H9 (cell line): ENCODE data around the gene CDCA7L. TPM values are rescaled to one million over a fixed set of nuclear protein-coding genes. Genes with fewer than 3 reads are reported as not detected.

ENCODE experiments used
- DNase-seq: peaks from one replicate; pipeline ENCODE4 v3.0.0-alpha.2; 2017
- H2AFZ ChIP-seq: one replicate; pipeline ENCODE4 v1.6.1; 2013; ENCODE audit warnings: mild to moderate bottlenecking, low read length, control low read depth, moderate library complexity
- H2AK5ac ChIP-seq: 2 replicates; pipeline ENCODE4 v1.6.1; 2013; ENCODE audit warnings: low read length, control low read depth, mixed read lengths; ENCODE audit not compliant: insufficient read length
- H2BK120ac ChIP-seq: one replicate; pipeline ENCODE4 v1.6.1; 2013; ENCODE audit warnings: low read depth, mild to moderate bottlenecking, low read length, control low read depth, inconsistent platforms; ENCODE audit not compliant: poor library complexity, severe bottlenecking
- H2BK12ac ChIP-seq: 2 replicates; pipeline ENCODE4 v1.6.1; 2013; ENCODE audit warnings: low read length, control low read depth, mixed read lengths, low read depth; ENCODE audit not compliant: insufficient read length
- H2BK15ac ChIP-seq: 2 replicates; pipeline ENCODE4 v1.6.1; 2013; ENCODE audit warnings: low read depth, low read length, control low read depth
- H2BK20ac ChIP-seq: one replicate; pipeline ENCODE4 v1.6.1; 2013; ENCODE audit warnings: low read depth, mild to moderate bottlenecking, low read length, control low read depth, inconsistent platforms; ENCODE audit not compliant: poor library complexity, severe bottlenecking
- H2BK5ac ChIP-seq: 2 replicates; pipeline ENCODE4 v1.6.1; 2013; ENCODE audit warnings: low read length, control low read depth, mixed read lengths; ENCODE audit not compliant: insufficient read length
- H3K14ac ChIP-seq: 2 replicates; pipeline ENCODE4 v1.6.1; 2013; ENCODE audit warnings: low read length, control low read depth; ENCODE audit not compliant: insufficient read depth
- H3K18ac ChIP-seq: 2 replicates; pipeline ENCODE4 v1.6.1; 2013; ENCODE audit warnings: low read depth, mild to moderate bottlenecking, mixed read lengths, low read length, control low read depth; ENCODE audit not compliant: insufficient read length
- H3K23ac ChIP-seq: 2 replicates; pipeline ENCODE4 v1.6.1; 2013; ENCODE audit warnings: low read length, control low read depth, mixed read lengths, low read depth; ENCODE audit not compliant: insufficient read length
- H3K23me2 ChIP-seq: 2 replicates; pipeline ENCODE4 v1.6.1; 2013; ENCODE audit warnings: low read depth, mild to moderate bottlenecking, mixed read lengths, low read length, control low read depth; ENCODE audit not compliant: insufficient read length, poor library complexity, severe bottlenecking
- H3K27ac ChIP-seq: 2 replicates; pipeline ENCODE4 v1.5.1; 2013; ENCODE audit warnings: low read length, control low read depth, mixed read lengths, low read depth; ENCODE audit not compliant: insufficient read length
- H3K27me3 ChIP-seq: 2 replicates; pipeline ENCODE4 v1.6.1; 2013; ENCODE audit warnings: low read length, control low read depth, inconsistent platforms; ENCODE audit not compliant: insufficient read depth
- H3K4ac ChIP-seq: 2 replicates; pipeline ENCODE4 v1.6.1; 2013; ENCODE audit warnings: low read depth, mild to moderate bottlenecking, control low read depth, inconsistent platforms, low read length, moderate library complexity
- H3K4me1 ChIP-seq: 2 replicates; pipeline ENCODE4 v1.6.1; 2013; ENCODE audit warnings: low read length, control low read depth, inconsistent platforms; ENCODE audit not compliant: insufficient read depth
- H3K4me2 ChIP-seq: 2 replicates; pipeline ENCODE4 v1.6.1; 2013; ENCODE audit warnings: low read length, control low read depth, mixed read lengths; ENCODE audit not compliant: insufficient read length, insufficient read depth
- H3K56ac ChIP-seq: 2 replicates; pipeline ENCODE4 v1.6.1; 2013; ENCODE audit warnings: low read depth, mild to moderate bottlenecking, mixed read lengths, low read length, control low read depth; ENCODE audit not compliant: insufficient read length
- H3K79me1 ChIP-seq: 2 replicates; pipeline ENCODE4 v1.6.1; 2013; ENCODE audit warnings: low read depth, mild to moderate bottlenecking, moderate library complexity, low read length, control low read depth, inconsistent platforms; ENCODE audit not compliant: insufficient read depth, poor library complexity, severe bottlenecking
- H3K79me2 ChIP-seq: 2 replicates; pipeline ENCODE4 v1.6.1; 2013; ENCODE audit warnings: low read length, control low read depth, inconsistent platforms; ENCODE audit not compliant: insufficient read depth
- H3K9ac ChIP-seq: 2 replicates; pipeline ENCODE4 v1.6.1; 2013; ENCODE audit warnings: low read length, control low read depth, mixed read lengths; ENCODE audit not compliant: insufficient read length; ENCODE audit errors: extremely low read depth
- H3K9me3 ChIP-seq: one replicate; pipeline ENCODE4 v1.6.1; 2013; ENCODE audit warnings: low read depth, low read length, inconsistent platforms; ENCODE audit not compliant: control insufficient read depth
- H3T11ph ChIP-seq: one replicate; pipeline ENCODE4 v1.6.1; 2013; ENCODE audit warnings: mild to moderate bottlenecking, low read length, control low read depth, inconsistent platforms
- H4K20me1 ChIP-seq: one replicate; pipeline ENCODE4 v1.6.1; 2013; ENCODE audit not compliant: control insufficient read depth, insufficient read length, insufficient read depth
- H4K5ac ChIP-seq: 2 replicates; pipeline ENCODE4 v1.6.1; 2013; ENCODE audit warnings: low read depth, mild to moderate bottlenecking, mixed read lengths, low read length, control low read depth; ENCODE audit not compliant: insufficient read length
- H4K8ac ChIP-seq: replicated peaks from 2 replicates; pipeline ENCODE4 v1.6.1; 2013; ENCODE audit warnings: low read length, control low read depth, mixed read lengths, low read depth; ENCODE audit not compliant: insufficient read length
- H4K91ac ChIP-seq: 2 replicates; pipeline ENCODE4 v1.6.1; 2013; ENCODE audit warnings: low read depth, mild to moderate bottlenecking, moderate library complexity, mixed read lengths, low read length, control low read depth; ENCODE audit not compliant: insufficient read length
- H3K27ac Mint-ChIP-seq, 3 experiments: 2 replicates in 2 of 3; 3 replicates in 1 of 3; pipeline ENCODE4 v1.8.0; 2020 to 2021; ENCODE audit warnings: mixed read lengths in 3 of 3, mild to moderate bottlenecking in 1 of 3, moderate library complexity in 1 of 3
- H3K27me3 Mint-ChIP-seq: 2 replicates; pipeline ENCODE4 v1.8.0; 2021; ENCODE audit warnings: low read depth, mild to moderate bottlenecking, moderate library complexity, mixed read lengths
- H3K36me3 Mint-ChIP-seq, 3 experiments: 2 replicates in 2 of 3; 3 replicates in 1 of 3; pipeline ENCODE4 v1.8.0; 2020 to 2021; ENCODE audit warnings: low read depth in 3 of 3, mixed read lengths in 3 of 3; ENCODE audit not compliant: insufficient read depth in 1 of 3
- H3K4me1 Mint-ChIP-seq, 2 experiments: 2 replicates each; pipeline ENCODE4 v1.8.0; 2020; ENCODE audit warnings: mixed read lengths in 2 of 2
- H3K4me3 Mint-ChIP-seq, 2 experiments: 2 replicates in 1 of 2; 3 replicates in 1 of 2; pipeline ENCODE4 v1.8.0; 2020 to 2021; ENCODE audit warnings: mild to moderate bottlenecking in 2 of 2, mixed read lengths in 2 of 2, moderate library complexity in 1 of 2
- H3K9me3 Mint-ChIP-seq, 2 experiments: 2 replicates in 1 of 2; 3 replicates in 1 of 2; pipeline ENCODE4 v1.8.0; 2020; ENCODE audit warnings: mild to moderate bottlenecking in 2 of 2, mixed read lengths in 2 of 2, moderate library complexity in 1 of 2
- WGBS: extraction: QIAGEN DNeasy Blood & Tissue Kit; methylation state at CpG from one replicate; pipeline ENCODE4 v1.1.7; 2013; ENCODE audit warnings: missing lambda C conversion rate, low lambda C conversion rate, mixed read lengths; ENCODE audit not compliant: insufficient read length; ENCODE audit errors: extremely low coverage; 5-methylcytosine and 5-hydroxymethylcytosine counted together
- total RNA-seq: library from RNA; stranded (reverse); gene quantifications from 2 replicates; pipeline ENCODE4 v1.2.1, GENCODE V29; 2021
- TF ChIP-seq, protein P1 (sequence below): fragments of 200-600 bp; sonication (generic); conservative IDR thresholded peaks from 3 replicates; pipeline ENCODE4 v1.8.0; 2021; ENCODE audit warnings: antibody characterized with exemption, mild to moderate bottlenecking

CDCA7L gene
- total RNA-seq, 1 experiment from 2014 or later, result 104 TPM

DNA sequence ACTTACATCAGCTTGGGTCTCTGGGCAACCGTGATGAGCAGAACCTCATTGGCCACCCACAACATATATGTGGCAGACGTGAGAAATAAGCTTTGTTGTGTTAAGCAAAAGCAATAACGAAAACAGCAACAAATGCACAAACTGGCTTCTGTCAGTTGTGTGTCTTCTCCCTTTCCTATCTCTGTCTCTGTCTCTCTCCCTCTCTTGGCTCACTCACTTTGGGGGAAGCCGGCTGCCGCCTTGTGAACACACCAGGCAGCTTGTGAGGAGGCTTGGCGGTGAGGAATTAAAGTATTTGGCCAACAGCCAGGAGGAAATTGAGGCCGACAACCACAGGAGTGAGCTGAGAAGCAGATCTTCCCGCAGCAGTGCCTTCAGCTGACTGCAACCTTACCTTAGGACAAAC is 21.9 kb upstream of the CDCA7L start:
- no peaks in the 10 kb centered on the region for H3K9me3 ChIP-seq
- no peak overlapping the region for H3K4me3 Mint-ChIP-seq
- TF ChIP-seq, protein P1, sequence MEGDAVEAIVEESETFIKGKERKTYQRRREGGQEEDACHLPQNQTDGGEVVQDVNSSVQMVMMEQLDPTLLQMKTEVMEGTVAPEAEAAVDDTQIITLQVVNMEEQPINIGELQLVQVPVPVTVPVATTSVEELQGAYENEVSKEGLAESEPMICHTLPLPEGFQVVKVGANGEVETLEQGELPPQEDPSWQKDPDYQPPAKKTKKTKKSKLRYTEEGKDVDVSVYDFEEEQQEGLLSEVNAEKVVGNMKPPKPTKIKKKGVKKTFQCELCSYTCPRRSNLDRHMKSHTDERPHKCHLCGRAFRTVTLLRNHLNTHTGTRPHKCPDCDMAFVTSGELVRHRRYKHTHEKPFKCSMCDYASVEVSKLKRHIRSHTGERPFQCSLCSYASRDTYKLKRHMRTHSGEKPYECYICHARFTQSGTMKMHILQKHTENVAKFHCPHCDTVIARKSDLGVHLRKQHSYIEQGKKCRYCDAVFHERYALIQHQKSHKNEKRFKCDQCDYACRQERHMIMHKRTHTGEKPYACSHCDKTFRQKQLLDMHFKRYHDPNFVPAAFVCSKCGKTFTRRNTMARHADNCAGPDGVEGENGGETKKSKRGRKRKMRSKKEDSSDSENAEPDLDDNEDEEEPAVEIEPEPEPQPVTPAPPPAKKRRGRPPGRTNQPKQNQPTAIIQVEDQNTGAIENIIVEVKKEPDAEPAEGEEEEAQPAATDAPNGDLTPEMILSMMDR, result no peak

More for the DNA sequence above, 21.9 kb upstream of the CDCA7L start:
- Histone ChIP-seq H2AFZ (no peak overlapping the region), H3K9ac (no peak overlapping the region), H3K14ac (no peak overlapping the region), H3K23ac (no peak overlapping the region), H3K27me3 (no peaks in the 10 kb centered on the region), H2BK20ac (no peak overlapping the region), H4K91ac (no peak overlapping the region), H3K18ac (no peak overlapping the region), H3K79me1 (no peaks in the 10 kb centered on the region), H4K8ac (no peak overlapping the region), H2BK15ac (no peak overlapping the region), H2BK12ac (no peak overlapping the region), H3K4ac (no peak overlapping the region), H3K23me2 (no peaks in the 10 kb centered on the region), H4K20me1 (no peaks in the 10 kb centered on the region), H3K4me1 (no peaks in the 10 kb centered on the region), H2AK5ac (no peak overlapping the region), H4K5ac (no peak overlapping the region), H3K4me2 (no peak overlapping the region), H3K79me2 (no peaks in the 10 kb centered on the region), H3K56ac (no peak overlapping the region), H2BK120ac (no peak overlapping the region), H3T11ph (no peak overlapping the region), H3K27ac (no peak overlapping the region), H2BK5ac (no peak overlapping the region)
- H3K36me3 Mint-ChIP-seq, result no peaks in the 10 kb centered on the region
- H3K9me3 Mint-ChIP-seq, result no peaks in the 10 kb centered on the region
- 0 out of 7 replicates have a peak overlapping the region, but pooled peaks of 1 of the 3 experiments have one; percentile 34 for H3K27ac Mint-ChIP-seq
- H3K27me3 Mint-ChIP-seq, result peaks cover 2% of the 10 kb centered on the region
- no peak for DNase-seq
- peaks cover 6 to 9% of the 10 kb centered on the region in 2 experiments for H3K4me1 Mint-ChIP-seq
- no CpG with 5 or more reads among the region's 8 CpGs for WGBS
